Endothelial cell (in vitro differentiated cells): ENCODE measurements around the gene MBD3. TPM values are rescaled to one million over a fixed set of nuclear protein-coding genes. Genes with fewer than 3 reads are reported as not detected.
"Not testable (repeated sequence)": the region's sequence is repeated elsewhere in the genome, so short reads cannot be mapped to it uniquely, and the experiment has no call there.

Experiments
- DNase-seq: peaks from one replicate; pipeline ENCODE4 v3.0.0; 2021; ENCODE audit warnings: low spot score
- H3K27ac Mint-ChIP-seq: one replicate; pipeline ENCODE4 v1.8.0; 2021; ENCODE audit warnings: mixed read lengths, inconsistent platforms; ENCODE audit not compliant: unreplicated experiment
- H3K27me3 Mint-ChIP-seq: one replicate; pipeline ENCODE4 v1.8.0; 2021; ENCODE audit warnings: mild to moderate bottlenecking, moderate library complexity, mixed read lengths, inconsistent platforms; ENCODE audit not compliant: unreplicated experiment
- H3K36me3 Mint-ChIP-seq: one replicate; pipeline ENCODE4 v1.8.0; 2021; ENCODE audit warnings: mild to moderate bottlenecking, low read depth, mixed read lengths, inconsistent platforms; ENCODE audit not compliant: unreplicated experiment
- H3K4me1 Mint-ChIP-seq: one replicate; pipeline ENCODE4 v1.8.0; 2021; ENCODE audit warnings: mild to moderate bottlenecking, mixed read lengths, inconsistent platforms; ENCODE audit not compliant: unreplicated experiment
- H3K4me3 Mint-ChIP-seq: one replicate; pipeline ENCODE4 v1.8.0; 2021; ENCODE audit warnings: mild to moderate bottlenecking, mixed read lengths, inconsistent platforms; ENCODE audit not compliant: unreplicated experiment
- H3K9me3 Mint-ChIP-seq: one replicate; pipeline ENCODE4 v1.8.0; 2021; ENCODE audit warnings: mixed read lengths, inconsistent platforms; ENCODE audit not compliant: unreplicated experiment
- CTCF ChIP-seq: fragments of 200-600 bp; sonication (generic); IDR thresholded peaks from one replicate; pipeline ENCODE4 v1.5.0; 2021; ENCODE audit warnings: antibody characterized with exemption; ENCODE audit not compliant: unreplicated experiment
- total RNA-seq: library from RNA; stranded (reverse); fragmentation: NEBNext Ultra II Directional; extraction: Animal tissue kit (Norgen Biotek cat#: 25700); gene quantifications from one replicate; pipeline ENCODE4 v1.2.1, GENCODE V29; 2021; ENCODE audit not compliant: unreplicated experiment

MBD3 gene
- total RNA-seq, 1 donor from 2014 or later = 81.4 TPM

- H3K4me3 Mint-ChIP-seq = no peak overlapping the region
- no peaks in the 10 kb centered on the region for H3K9me3 Mint-ChIP-seq
- H3K27ac Mint-ChIP-seq = no peak overlapping the region
- H3K4me1 Mint-ChIP-seq = no peaks in the 10 kb centered on the region
- no peak for TF ChIP-seq CTCF
- no peak for DNase-seq
- H3K36me3 Mint-ChIP-seq = no peaks in the 10 kb centered on the region
- peaks cover 6% of the 10 kb centered on the region for H3K27me3 Mint-ChIP-seq
Observed at GRCh38 chr19:1531587-1531986, 61.1 kb downstream of the MBD3 start.

- not testable (repeated sequence) for H3K27ac Mint-ChIP-seq, H3K36me3 Mint-ChIP-seq, H3K9me3 Mint-ChIP-seq, DNase-seq, H3K27me3 Mint-ChIP-seq, H3K4me3 Mint-ChIP-seq, H3K4me1 Mint-ChIP-seq
Observed at GRCh38 chr19:1530856-1531255, 61.8 kb downstream of the MBD3 start.

GRCh38 chr19:1529430-1529816 lies 63.2 kb downstream of the MBD3 start:
- Mint-ChIP-seq H3K4me1 (peaks cover 5% of the 10 kb centered on the region), H3K4me3 (no peak overlapping the region), H3K27ac (no peak overlapping the region), H3K36me3 (peaks cover 5% of the 10 kb centered on the region), H3K9me3 (no peaks in the 10 kb centered on the region), H3K27me3 (peaks cover 14% of the 10 kb centered on the region)
- DNase-seq = no peak
- TF ChIP-seq CTCF = no peak

GRCh38 chr19:1528596-1529429 lies 63.9 kb downstream of the MBD3 start:
- no peak for TF ChIP-seq CTCF
- Mint-ChIP-seq H3K9me3 (no peaks in the 10 kb centered on the region), H3K27me3 (peaks cover 16% of the 10 kb centered on the region), H3K27ac (no peak overlapping the region), H3K36me3 (peaks cover 7% of the 10 kb centered on the region), H3K4me1 (peaks cover 6% of the 10 kb centered on the region), H3K4me3 (no peak overlapping the region)
- DNase-seq = no peak

- peaks cover 7% of the 10 kb centered on the region for H3K36me3 Mint-ChIP-seq
- no peak for TF ChIP-seq CTCF
- no peak overlapping the region for H3K27ac Mint-ChIP-seq
- H3K9me3 Mint-ChIP-seq = no peaks in the 10 kb centered on the region
- H3K27me3 Mint-ChIP-seq = peaks cover 23% of the 10 kb centered on the region
- H3K4me1 Mint-ChIP-seq = peaks cover 6% of the 10 kb centered on the region
- no peak for DNase-seq
- no peak overlapping the region for H3K4me3 Mint-ChIP-seq
Observed at GRCh38 chr19:1527650-1528309, 64.9 kb downstream of the MBD3 start.
